Measurements from ENCODE around the gene IFIT3.

DNA sequence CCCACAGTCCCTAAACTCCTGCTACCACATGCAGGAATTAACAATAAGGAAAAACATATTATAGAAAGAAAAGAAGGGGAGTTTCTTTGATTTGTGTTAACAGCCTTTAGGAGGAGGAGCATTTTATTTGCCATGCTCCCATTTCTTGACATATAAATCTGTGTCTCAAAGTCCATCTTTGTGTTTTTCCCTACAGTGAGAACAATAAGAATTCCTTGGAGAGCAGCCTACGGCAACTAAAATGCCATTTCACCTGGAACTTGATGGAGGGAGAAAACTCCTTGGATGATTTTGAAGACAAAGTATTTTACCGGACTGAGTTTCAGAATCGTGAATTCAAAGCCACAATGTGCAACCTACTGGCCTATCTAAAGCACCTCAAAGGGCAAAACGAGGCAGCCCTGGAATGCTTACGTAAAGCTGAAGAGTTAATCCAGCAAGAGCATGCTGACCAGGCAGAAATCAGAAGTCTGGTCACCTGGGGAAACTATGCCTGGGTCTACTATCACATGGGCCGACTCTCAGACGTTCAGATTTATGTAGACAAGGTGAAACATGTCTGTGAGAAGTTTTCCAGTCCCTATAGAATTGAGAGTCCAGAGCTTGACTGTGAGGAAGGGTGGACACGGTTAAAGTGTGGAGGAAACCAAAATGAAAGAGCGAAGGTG, 21.9 kb upstream of the IFIT3 start:
- TF ChIP-seq STAT1 (IDR thresholded peaks at IDR 0.05; ENCODE audit: unreplicated experiment), result no peak
- TF ChIP-seq, protein P1, sequence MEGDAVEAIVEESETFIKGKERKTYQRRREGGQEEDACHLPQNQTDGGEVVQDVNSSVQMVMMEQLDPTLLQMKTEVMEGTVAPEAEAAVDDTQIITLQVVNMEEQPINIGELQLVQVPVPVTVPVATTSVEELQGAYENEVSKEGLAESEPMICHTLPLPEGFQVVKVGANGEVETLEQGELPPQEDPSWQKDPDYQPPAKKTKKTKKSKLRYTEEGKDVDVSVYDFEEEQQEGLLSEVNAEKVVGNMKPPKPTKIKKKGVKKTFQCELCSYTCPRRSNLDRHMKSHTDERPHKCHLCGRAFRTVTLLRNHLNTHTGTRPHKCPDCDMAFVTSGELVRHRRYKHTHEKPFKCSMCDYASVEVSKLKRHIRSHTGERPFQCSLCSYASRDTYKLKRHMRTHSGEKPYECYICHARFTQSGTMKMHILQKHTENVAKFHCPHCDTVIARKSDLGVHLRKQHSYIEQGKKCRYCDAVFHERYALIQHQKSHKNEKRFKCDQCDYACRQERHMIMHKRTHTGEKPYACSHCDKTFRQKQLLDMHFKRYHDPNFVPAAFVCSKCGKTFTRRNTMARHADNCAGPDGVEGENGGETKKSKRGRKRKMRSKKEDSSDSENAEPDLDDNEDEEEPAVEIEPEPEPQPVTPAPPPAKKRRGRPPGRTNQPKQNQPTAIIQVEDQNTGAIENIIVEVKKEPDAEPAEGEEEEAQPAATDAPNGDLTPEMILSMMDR (conservative IDR thresholded peaks at IDR 0.05; ENCODE audit: low read depth in 2 of 2), result no peak
- TF ChIP-seq EZH2 (IDR thresholded peaks at IDR 0.05; ENCODE audit: low read depth, unreplicated experiment), result no peak
- TF ChIP-seq EZH2phosphoT487 (IDR thresholded peaks at IDR 0.05; ENCODE audit: unreplicated experiment), result no peak
- TF ChIP-seq POLR2AphosphoS5 (IDR thresholded peaks at IDR 0.05; ENCODE audit: low read depth), result no peak

Data from GM23338 (cell line).